ENCODE data around the gene PQBP1.
A peak's percentile ranks its signal among the peaks of the same experiment; 100 is the strongest.

PQBP1 gene

GRCh38 chrX:48908600-48908999 lies 10.9 kb downstream of the PQBP1 start:
- ChIA-PET POLR2A (no interaction called here), CTCF (no interaction called here)
- no peak overlapping the region for H3K4me3 ChIP-seq (ENCODE audit: low read depth, low read length)
- no peak for TF ChIP-seq CTCF (IDR thresholded peaks at IDR 0.05; ENCODE audit: insufficient read depth, low read length, missing control alignments)
- DNase-seq (ENCODE audit: low read depth, low spot score) = no peak

GRCh38 chrX:48909703-48910294 lies 12.1 kb downstream of the PQBP1 start:
- peak overlapping the region; percentile 79 for H3K4me3 ChIP-seq (ENCODE audit: low read depth, low read length)
- ChIA-PET CTCF (no interaction called here), POLR2A (no interaction called here)
- no peak for TF ChIP-seq CTCF (IDR thresholded peaks at IDR 0.05; ENCODE audit: insufficient read depth, low read length, missing control alignments)
- no peak for DNase-seq (ENCODE audit: low read depth, low spot score)

- no peak for TF ChIP-seq CTCF (IDR thresholded peaks at IDR 0.05; ENCODE audit: insufficient read depth, low read length, missing control alignments)
- CTCF ChIA-PET = interaction anchor here (1.4 kb wide), 1 partner anchor 262 kb away, joined by 3 read pairs; no protein-coding TSS in a partner anchor
- no peak for DNase-seq (ENCODE audit: low read depth, low spot score)
- POLR2A ChIA-PET = interaction anchor here (0.9 to 2.0 kb wide), 2 partner anchors 13 to 131 kb away, joined by 3 to 6 read pairs; partner anchors contain the start of genes PQBP1 and TIMM17B
- H3K4me3 ChIP-seq (ENCODE audit: low read depth, low read length) = peak overlapping the region; percentile 79
Measured at GRCh38 chrX:48910926-48911411, 13.2 kb downstream of the PQBP1 start.

- no peak for DNase-seq (ENCODE audit: low read depth, low spot score)
- no peak for TF ChIP-seq CTCF (IDR thresholded peaks at IDR 0.05; ENCODE audit: insufficient read depth, low read length, missing control alignments)
- POLR2A ChIA-PET = interaction anchor here (2.0 kb wide), 1 partner anchor 14 kb away, joined by 6 read pairs; the partner anchor contains the start of genes PQBP1 and TIMM17B
- CTCF ChIA-PET = interaction anchor here (1.2 to 1.4 kb wide), 2 partner anchors 35 to 263 kb away, joined by 3 read pairs; no protein-coding TSS in a partner anchor
- peak within 1 kb of the TSS; percentile 79 for H3K4me3 ChIP-seq (ENCODE audit: low read depth, low read length)
Measured at GRCh38 chrX:48911412-48912182, 13.9 kb downstream of the PQBP1 start, which contains the start of gene SLC35A2. TSS of gene SLC35A2 (minus strand) at chrX:48911646. CDS start at chrX:48911636, 10 bp downstream.

- no peak overlapping the region for H3K4me3 ChIP-seq (ENCODE audit: low read depth, low read length)
- ChIA-PET POLR2A (no interaction called here), CTCF (no interaction called here)
- no peak for TF ChIP-seq CTCF (IDR thresholded peaks at IDR 0.05; ENCODE audit: insufficient read depth, low read length, missing control alignments)
- no peak for DNase-seq (ENCODE audit: low read depth, low spot score)
Measured at GRCh38 chrX:48913605-48914366, 16.1 kb downstream of the PQBP1 start.

Data from AG04449 (cell line).